OCI-LY7 (cell line): ENCODE measurements around the gene PPP1R26.

Experiments
- EZH2phosphoT487 ChIP-seq: fragments of 200-600 bp; sonication (generic); IDR thresholded peaks from 2 replicates; pipeline ENCODE4 v1.6.1; 2018; ENCODE audit warnings: low read depth, borderline replicate concordance, mild to moderate bottlenecking, mixed run types, antibody characterized with exemption, low read length, moderate library complexity, mixed read lengths
- TF ChIP-seq, protein P1 (sequence below): fragments of 200-600 bp; sonication (generic); conservative IDR thresholded peaks from 2 replicates; pipeline ENCODE4 v1.5.1; 2014; ENCODE audit warnings: mild to moderate bottlenecking, antibody characterized with exemption, low read length, moderate library complexity, mixed read lengths

DNA sequence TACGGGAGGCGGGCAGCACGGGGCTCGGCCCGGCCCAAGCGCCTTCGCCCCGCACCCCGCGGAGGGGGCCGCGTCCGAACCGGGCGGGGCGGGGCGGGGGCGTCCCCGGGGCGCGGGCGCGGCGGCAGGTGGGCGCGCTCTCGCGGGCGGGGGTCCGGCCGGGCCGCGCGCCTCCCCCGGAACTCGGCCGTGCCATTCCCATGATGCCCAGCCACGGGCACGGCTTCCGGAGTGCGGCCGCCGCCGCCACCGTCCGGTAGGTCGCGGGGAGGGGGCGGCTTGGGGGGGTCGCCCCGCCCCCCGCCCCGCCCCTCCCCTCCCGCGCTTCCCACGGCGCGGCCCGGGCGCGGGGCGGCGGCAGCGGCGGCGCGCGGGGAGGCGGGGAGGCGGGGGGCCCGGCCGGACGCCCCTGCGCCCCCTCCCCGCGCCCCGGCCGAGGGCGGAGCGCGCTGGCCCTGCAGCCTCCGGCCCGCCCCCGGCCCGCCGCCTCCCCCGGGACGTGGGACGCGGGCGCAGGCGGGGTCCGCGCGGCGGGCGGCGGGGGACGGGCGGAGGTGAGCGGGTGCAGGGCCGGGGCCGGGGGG lies at the start of gene PPP1R26:
- TF ChIP-seq, protein P1, sequence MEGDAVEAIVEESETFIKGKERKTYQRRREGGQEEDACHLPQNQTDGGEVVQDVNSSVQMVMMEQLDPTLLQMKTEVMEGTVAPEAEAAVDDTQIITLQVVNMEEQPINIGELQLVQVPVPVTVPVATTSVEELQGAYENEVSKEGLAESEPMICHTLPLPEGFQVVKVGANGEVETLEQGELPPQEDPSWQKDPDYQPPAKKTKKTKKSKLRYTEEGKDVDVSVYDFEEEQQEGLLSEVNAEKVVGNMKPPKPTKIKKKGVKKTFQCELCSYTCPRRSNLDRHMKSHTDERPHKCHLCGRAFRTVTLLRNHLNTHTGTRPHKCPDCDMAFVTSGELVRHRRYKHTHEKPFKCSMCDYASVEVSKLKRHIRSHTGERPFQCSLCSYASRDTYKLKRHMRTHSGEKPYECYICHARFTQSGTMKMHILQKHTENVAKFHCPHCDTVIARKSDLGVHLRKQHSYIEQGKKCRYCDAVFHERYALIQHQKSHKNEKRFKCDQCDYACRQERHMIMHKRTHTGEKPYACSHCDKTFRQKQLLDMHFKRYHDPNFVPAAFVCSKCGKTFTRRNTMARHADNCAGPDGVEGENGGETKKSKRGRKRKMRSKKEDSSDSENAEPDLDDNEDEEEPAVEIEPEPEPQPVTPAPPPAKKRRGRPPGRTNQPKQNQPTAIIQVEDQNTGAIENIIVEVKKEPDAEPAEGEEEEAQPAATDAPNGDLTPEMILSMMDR = no peak
- TF ChIP-seq EZH2phosphoT487 = no peak
